ENCODE results near the gene UBR1.
"Not testable (repeated sequence)": the region's sequence is repeated elsewhere in the genome, so short reads cannot be mapped to it uniquely, and the experiment has no call there.

UBR1 gene

DNA sequence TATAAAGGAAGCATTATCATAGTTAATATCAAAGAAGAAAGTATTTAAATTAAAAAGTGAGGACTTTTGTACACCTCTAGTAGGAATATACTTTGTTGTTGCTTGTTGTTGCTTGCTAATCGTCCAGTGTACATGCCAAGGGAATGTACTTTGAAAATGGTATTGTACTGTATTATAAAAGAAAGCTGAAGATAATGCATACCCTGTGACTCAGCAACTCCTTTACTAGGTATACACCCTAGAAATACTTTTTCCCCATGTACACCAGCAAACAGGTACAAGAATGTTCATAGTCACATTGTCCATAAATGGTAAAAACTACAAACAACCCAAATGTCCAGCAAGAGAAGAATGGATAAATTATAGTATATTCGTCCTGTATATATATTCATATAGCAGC is 197.3 kb downstream of the UBR1 start:
- no peak for DNase-seq (ENCODE audit: low spot score)

DNA sequence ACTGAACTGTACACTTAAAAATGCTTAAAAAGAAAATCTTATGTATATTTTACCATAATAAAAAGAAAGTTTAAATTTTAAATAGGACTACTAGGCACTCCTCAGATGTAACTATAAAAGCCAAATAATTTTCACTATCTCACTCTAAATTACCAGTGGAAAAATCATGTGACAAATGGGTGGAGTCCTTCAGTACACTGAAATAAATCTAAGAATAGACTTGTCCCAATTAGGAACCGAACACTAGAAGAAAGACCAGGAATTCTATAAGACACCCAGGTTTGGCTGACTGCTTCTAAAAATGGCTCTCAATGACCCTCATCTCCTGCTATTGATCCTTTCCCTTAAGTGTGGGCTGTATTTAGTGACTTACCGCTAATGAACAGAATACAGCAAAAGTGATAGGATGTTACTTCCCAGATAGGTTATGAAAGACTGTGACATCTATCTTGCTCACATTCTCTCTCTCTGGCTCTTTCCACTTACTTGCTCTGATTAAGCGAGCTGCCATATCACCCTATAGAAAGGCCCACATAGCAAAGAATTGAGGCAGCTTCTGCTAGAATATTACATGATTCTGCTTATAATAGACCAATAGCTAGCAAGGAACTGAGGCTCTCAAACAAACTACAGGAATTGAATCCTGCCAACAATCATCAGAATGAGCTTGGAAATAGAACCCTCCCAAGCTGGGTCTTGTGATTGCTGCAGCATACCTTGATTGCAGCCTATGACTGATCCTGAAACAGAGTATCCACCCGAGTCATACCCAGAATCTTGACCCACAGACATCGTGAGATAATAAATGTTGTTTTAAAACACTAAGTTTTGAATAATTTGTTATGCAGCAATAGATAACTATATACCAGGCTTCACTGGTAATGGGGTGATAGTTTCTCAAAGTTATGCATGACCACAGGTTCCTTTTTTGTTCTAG is 202.2 kb downstream of the UBR1 start:
- DNase-seq (ENCODE audit: low spot score): no peak

DNA sequence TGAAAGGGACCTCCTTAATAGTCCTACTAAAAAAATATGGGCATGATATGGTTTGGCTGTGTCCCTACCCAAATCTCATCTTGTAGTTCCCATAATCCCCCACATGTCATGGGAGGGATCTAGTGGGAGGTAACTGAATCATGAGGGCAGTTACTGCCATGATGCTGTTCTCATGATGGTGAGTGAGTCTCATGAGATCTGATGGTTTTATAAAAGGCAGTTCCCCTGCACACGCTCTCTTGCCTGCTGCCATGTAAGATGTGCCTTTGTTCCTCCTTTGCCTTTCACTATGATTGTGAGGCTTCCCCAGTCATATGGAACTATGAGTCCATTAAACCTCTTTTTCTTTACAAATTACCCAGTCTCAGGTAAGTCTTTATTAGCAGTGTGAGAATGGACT is 211.9 kb downstream of the UBR1 start:
- DNase-seq (ENCODE audit: low spot score): not testable (repeated sequence)
